ENCODE results near the gene CKAP4.

CKAP4 gene

DNA sequence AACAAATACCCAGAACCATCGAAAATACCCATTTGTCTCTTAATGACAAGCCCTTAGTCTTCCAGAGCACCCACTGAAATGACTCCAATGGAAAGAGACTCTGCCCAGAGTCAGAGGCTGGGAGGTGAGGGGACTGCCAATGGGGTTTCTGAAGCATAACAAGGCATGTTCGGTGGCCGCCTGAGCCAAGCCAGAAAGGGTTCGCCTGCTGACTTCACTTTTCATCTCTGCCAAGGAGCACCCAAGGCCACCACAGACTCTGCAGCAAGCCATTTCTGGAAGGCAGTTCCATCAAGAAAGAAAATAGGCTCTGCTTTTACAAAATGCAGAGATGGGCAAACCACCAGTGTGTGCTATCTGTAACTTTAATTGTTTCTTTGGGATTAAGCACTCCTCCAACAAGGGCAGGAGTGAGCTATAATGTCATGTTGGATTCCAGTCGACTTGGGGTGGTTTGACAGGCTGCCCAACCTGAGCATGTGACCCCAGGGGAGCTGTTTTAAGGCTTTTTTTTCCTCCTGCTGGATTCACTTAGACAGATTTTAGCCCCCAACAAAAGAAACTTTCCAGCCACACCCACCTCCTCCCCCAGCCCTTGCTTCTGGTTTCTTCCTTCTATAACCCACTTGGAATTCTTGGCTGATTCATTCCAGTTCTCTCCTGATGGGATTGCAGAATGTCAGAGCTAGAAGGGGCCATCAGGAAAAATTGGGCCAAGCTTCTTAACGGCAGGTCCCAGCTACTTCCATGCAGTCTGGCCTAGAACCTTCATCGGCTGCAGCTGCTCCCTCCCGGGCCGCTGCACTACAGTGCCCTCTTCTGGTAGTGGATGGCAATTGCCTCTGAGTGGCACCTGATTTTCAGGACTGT, 24.1 kb downstream of the CKAP4 start:
- TF ChIP-seq EZH2 (IDR thresholded peaks at IDR 0.05; ENCODE audit: borderline replicate concordance, low read length) (no peak), CTCF (IDR thresholded peaks at IDR 0.05; ENCODE audit: low read length) (peak; percentile 65)
- no peaks in the 10 kb centered on the region for H3K36me3 ChIP-seq (ENCODE audit: insufficient read depth, low read length)
- H3K4me2 ChIP-seq (ENCODE audit: low read length): no peak overlapping the region
- no peaks in the 10 kb centered on the region for H4K20me1 ChIP-seq (ENCODE audit: insufficient read depth, low read length)
- no peaks in the 10 kb centered on the region for H3K27me3 ChIP-seq (ENCODE audit: insufficient read depth, low read length)
- H2AFZ ChIP-seq (ENCODE audit: low read length): no peak overlapping the region
- no peaks in the 10 kb centered on the region for H3F3A ChIP-seq (ENCODE audit: insufficient read depth, low read length)
- no peaks in the 10 kb centered on the region for H3K9me3 ChIP-seq (ENCODE audit: low read length)
- peaks cover 14% of the 10 kb centered on the region for H3K4me1 ChIP-seq (ENCODE audit: insufficient read depth, low read length, severe bottlenecking)
- no peak overlapping the region for H3K9ac ChIP-seq (ENCODE audit: low read length)
- H3K9me2 ChIP-seq (ENCODE audit: low read depth, low read length): no peaks in the 10 kb centered on the region
- no peak overlapping the region for H3K4me3 ChIP-seq (ENCODE audit: low read depth, low read length, poor library complexity, severe bottlenecking)
- H3K79me2 ChIP-seq (ENCODE audit: insufficient read depth, low read length): no peaks in the 10 kb centered on the region
- no peak overlapping the region for H3K27ac ChIP-seq (ENCODE audit: low read depth, low read length, poor library complexity, severe bottlenecking)

DNA sequence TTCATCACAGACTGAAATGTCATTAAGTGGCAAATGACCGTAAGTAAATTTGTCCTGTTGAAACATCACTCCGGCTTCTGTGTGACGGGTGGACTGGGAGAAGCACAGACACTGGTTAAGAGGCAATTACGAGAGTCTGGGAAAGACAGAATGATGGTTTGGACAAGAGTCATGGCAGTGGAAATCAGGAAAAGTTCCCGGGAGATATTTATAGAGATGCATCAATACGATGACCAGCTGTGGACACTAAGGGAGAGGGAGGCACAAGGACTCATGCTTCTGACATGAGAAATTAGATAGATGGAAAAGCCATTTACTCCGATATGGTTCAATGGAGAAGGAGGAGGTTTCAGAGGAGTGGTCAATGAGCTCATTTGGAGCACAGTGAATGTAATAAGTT, 27.3 kb downstream of the CKAP4 start:
- Histone ChIP-seq H3K4me3 (ENCODE audit: low read depth, low read length, poor library complexity, severe bottlenecking) (no peak overlapping the region), H3F3A (ENCODE audit: insufficient read depth, low read length) (no peaks in the 10 kb centered on the region), H3K27ac (ENCODE audit: low read depth, low read length, poor library complexity, severe bottlenecking) (no peak overlapping the region), H3K4me1 (ENCODE audit: insufficient read depth, low read length, severe bottlenecking) (no peaks in the 10 kb centered on the region), H3K9me3 (ENCODE audit: low read length) (no peaks in the 10 kb centered on the region), H3K27me3 (ENCODE audit: insufficient read depth, low read length) (no peaks in the 10 kb centered on the region), H3K9ac (ENCODE audit: low read length) (no peak overlapping the region), H3K4me2 (ENCODE audit: low read length) (no peak overlapping the region), H4K20me1 (ENCODE audit: insufficient read depth, low read length) (no peaks in the 10 kb centered on the region), H3K36me3 (ENCODE audit: insufficient read depth, low read length) (no peaks in the 10 kb centered on the region), H3K9me2 (ENCODE audit: low read depth, low read length) (no peaks in the 10 kb centered on the region), H2AFZ (ENCODE audit: low read length) (no peak overlapping the region), H3K79me2 (ENCODE audit: insufficient read depth, low read length) (no peaks in the 10 kb centered on the region)
- TF ChIP-seq CTCF (IDR thresholded peaks at IDR 0.05; ENCODE audit: low read length) (no peak), EZH2 (IDR thresholded peaks at IDR 0.05; ENCODE audit: borderline replicate concordance, low read length) (no peak)

DNA sequence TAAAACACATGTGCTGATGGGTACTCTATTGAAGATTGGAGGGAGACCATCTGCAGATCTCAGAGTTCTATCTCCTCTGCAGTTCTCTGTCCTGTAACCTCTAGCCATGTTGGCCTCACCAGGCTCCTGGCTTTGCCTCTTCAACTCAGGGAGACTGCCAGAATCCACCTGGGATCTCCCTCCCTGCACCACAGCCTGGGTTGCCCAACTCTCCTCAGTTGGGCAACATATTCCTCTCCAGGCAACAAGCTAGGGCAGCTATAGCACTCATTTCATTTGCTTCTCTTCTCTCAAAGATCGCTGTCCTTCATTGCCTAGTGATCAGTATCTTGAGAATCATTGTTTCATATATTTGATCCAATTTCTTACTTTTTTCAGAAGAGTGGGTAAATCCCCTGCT, 28.8 kb downstream of the CKAP4 start:
- TF ChIP-seq CTCF (IDR thresholded peaks at IDR 0.05; ENCODE audit: low read length): no peak
- TF ChIP-seq EZH2 (IDR thresholded peaks at IDR 0.05; ENCODE audit: borderline replicate concordance, low read length): no peak
- Histone ChIP-seq H2AFZ (ENCODE audit: low read length) (no peak overlapping the region), H3K4me1 (ENCODE audit: insufficient read depth, low read length, severe bottlenecking) (no peaks in the 10 kb centered on the region), H3K4me2 (ENCODE audit: low read length) (no peak overlapping the region), H3K27ac (ENCODE audit: low read depth, low read length, poor library complexity, severe bottlenecking) (no peak overlapping the region), H3K79me2 (ENCODE audit: insufficient read depth, low read length) (no peaks in the 10 kb centered on the region), H4K20me1 (ENCODE audit: insufficient read depth, low read length) (no peaks in the 10 kb centered on the region), H3K9me3 (ENCODE audit: low read length) (no peaks in the 10 kb centered on the region), H3K9ac (ENCODE audit: low read length) (no peak overlapping the region), H3F3A (ENCODE audit: insufficient read depth, low read length) (no peaks in the 10 kb centered on the region), H3K27me3 (ENCODE audit: insufficient read depth, low read length) (no peaks in the 10 kb centered on the region), H3K4me3 (ENCODE audit: low read depth, low read length, poor library complexity, severe bottlenecking) (no peak overlapping the region), H3K9me2 (ENCODE audit: low read depth, low read length) (no peaks in the 10 kb centered on the region), H3K36me3 (ENCODE audit: insufficient read depth, low read length) (no peaks in the 10 kb centered on the region)

All from OCI-LY1 (cell line).